Panc1 (cell line): ENCODE results near the gene TRAPPC5. TPM values are rescaled to one million over a fixed set of nuclear protein-coding genes. Genes with fewer than 3 reads are reported as not detected.

Experiments used
- ATAC-seq: fragments of 200-7000 bp; cut with Tn5 transposase; 2 replicates; pipeline ENCODE4 v1.9.1; 2020; ENCODE audit warnings: mild to moderate bottlenecking, moderate library complexity
- BruUV-seq: library from RNA; stranded (reverse); fragments of 400-500 nt; replicated peaks from 2 replicates; lab custom pipeline; 2021; lab: Mats Ljungman, UMichigan
- CTCF ChIA-PET: fragments of 300-600 bp; sonication (Branson Sonifier 250); formaldehyde crosslinking; loops from one replicate; lab custom pipeline; 2022; ENCODE audit warnings: antibody characterized with exemption; lab: Charles Lee
- POLR2A ChIA-PET: fragments of 300-600 bp; sonication (Branson Sonifier 250); formaldehyde crosslinking; loops from one replicate; lab custom pipeline; 2022; ENCODE audit warnings: antibody characterized with exemption; lab: Charles Lee
- DNase-seq: peaks from one replicate; pipeline ENCODE4 v3.0.0-alpha.2; 2010; ENCODE audit warnings: low read depth, low spot score
- H3K27ac ChIP-seq: 2 replicates; pipeline ENCODE4 v1.5.1; 2011; ENCODE audit warnings: mild to moderate bottlenecking, low read length, inconsistent platforms
- H3K27me3 ChIP-seq: fragments of 200-500 bp; sonication (Bioruptor generic); 2 replicates; pipeline ENCODE4 v1.6.0; 2014; ENCODE audit warnings: low read length, inconsistent platforms; ENCODE audit not compliant: control insufficient read depth, insufficient read depth
- H3K36me3 ChIP-seq: fragments of 200-500 bp; sonication (Bioruptor generic); 2 replicates; pipeline ENCODE4 v1.5.1; 2014; ENCODE audit warnings: inconsistent platforms, mild to moderate bottlenecking, low read length, moderate library complexity; ENCODE audit not compliant: control insufficient read depth, insufficient read depth
- H3K4me1 ChIP-seq: 2 replicates; pipeline ENCODE4 v1.5.1; 2011; ENCODE audit warnings: inconsistent platforms, mild to moderate bottlenecking, low read length, moderate library complexity; ENCODE audit not compliant: control insufficient read depth, insufficient read depth
- H3K4me3 ChIP-seq, 2 experiments: 2 replicates each; pipeline ENCODE4 v1.5.1; 2011 to 2012; ENCODE audit warnings: low read depth in 2 of 2, low read length in 2 of 2, mild to moderate bottlenecking in 2 of 2, inconsistent platforms in 1 of 2, moderate library complexity in 1 of 2
- H3K9me3 ChIP-seq: fragments of 200-500 bp; sonication (Bioruptor generic); 2 replicates; pipeline ENCODE4 v1.5.1; 2014; ENCODE audit warnings: low read depth, mild to moderate bottlenecking, inconsistent platforms, low read length, moderate library complexity; ENCODE audit not compliant: control insufficient read depth, insufficient read depth
- POLR2AphosphoS5 ChIP-seq: IDR thresholded peaks from 2 replicates; pipeline ENCODE4 v1.6.1; 2012; ENCODE audit warnings: mild to moderate bottlenecking, low read depth, low read length, moderate library complexity
- REST ChIP-seq, 2 experiments: IDR thresholded peaks; 2 replicates each; pipeline ENCODE4 v1.6.1; 2011 to 2012; ENCODE audit warnings: low read depth in 2 of 2, control low read depth in 1 of 2, low read length in 1 of 2, mild to moderate bottlenecking in 1 of 2, moderate library complexity in 1 of 2; ENCODE audit not compliant: insufficient read depth in 1 of 2
- SIN3A ChIP-seq: IDR thresholded peaks from 2 replicates; pipeline ENCODE4 v1.6.1; 2012; ENCODE audit warnings: low read depth, mild to moderate bottlenecking, low read length, moderate library complexity, borderline replicate concordance; ENCODE audit not compliant: insufficient read depth
- TCF7L2 ChIP-seq: IDR thresholded peaks from 2 replicates; pipeline ENCODE4 v1.6.1; 2011; ENCODE audit warnings: mild to moderate bottlenecking, low read depth, low read length, inconsistent platforms
- in situ Hi-C: cut with HindIII; loops from 2 replicates; pipeline ENCODE4 v1.10.0; 2016; ENCODE audit warnings: low sequenced_read_pairs, low pct_unique_long_range_greater_than_20kb
- intact Hi-C: fragments of 100-400 bp; cut with micrococcal nuclease; formaldehyde crosslinking; loops from one replicate; pipeline ENCODE4 v1.10.0; 2022; ENCODE audit not compliant: unreplicated experiment
- total RNA-seq: library from RNA; stranded (reverse); gene quantifications from one replicate; pipeline ENCODE4 v1.2.1, GENCODE V29; 2021; ENCODE audit not compliant: unreplicated experiment
- TF ChIP-seq, protein P1 (sequence below): fragments of 450-650 bp; IDR thresholded peaks from 2 replicates; pipeline ENCODE4 v1.5.1; 2017; ENCODE audit warnings: mild to moderate bottlenecking

TRAPPC5 gene
- total RNA-seq, 1 experiment from 2014 or later: 101 TPM

GRCh38 chr19:7662657-7663056, 18.0 kb upstream of the TRAPPC5 start:
- no peaks in the 10 kb centered on the region for H3K4me1 ChIP-seq
- in situ Hi-C loops: no loop called here
- TF ChIP-seq POLR2AphosphoS5 (no peak), SIN3A (no peak), TCF7L2 (no peak), REST (IDR thresholded peaks at IDR 0.05; ENCODE audit: insufficient read depth in 1 of 2, low read depth in 2 of 2, low read length in 1 of 2) (no peak)
- TF ChIP-seq, protein P1, sequence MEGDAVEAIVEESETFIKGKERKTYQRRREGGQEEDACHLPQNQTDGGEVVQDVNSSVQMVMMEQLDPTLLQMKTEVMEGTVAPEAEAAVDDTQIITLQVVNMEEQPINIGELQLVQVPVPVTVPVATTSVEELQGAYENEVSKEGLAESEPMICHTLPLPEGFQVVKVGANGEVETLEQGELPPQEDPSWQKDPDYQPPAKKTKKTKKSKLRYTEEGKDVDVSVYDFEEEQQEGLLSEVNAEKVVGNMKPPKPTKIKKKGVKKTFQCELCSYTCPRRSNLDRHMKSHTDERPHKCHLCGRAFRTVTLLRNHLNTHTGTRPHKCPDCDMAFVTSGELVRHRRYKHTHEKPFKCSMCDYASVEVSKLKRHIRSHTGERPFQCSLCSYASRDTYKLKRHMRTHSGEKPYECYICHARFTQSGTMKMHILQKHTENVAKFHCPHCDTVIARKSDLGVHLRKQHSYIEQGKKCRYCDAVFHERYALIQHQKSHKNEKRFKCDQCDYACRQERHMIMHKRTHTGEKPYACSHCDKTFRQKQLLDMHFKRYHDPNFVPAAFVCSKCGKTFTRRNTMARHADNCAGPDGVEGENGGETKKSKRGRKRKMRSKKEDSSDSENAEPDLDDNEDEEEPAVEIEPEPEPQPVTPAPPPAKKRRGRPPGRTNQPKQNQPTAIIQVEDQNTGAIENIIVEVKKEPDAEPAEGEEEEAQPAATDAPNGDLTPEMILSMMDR: no peak
- H3K27ac ChIP-seq: no peak overlapping the region
- intact Hi-C loops: no loop called here
- CTCF ChIA-PET: no interaction called here
- H3K9me3 ChIP-seq: no peaks in the 10 kb centered on the region
- H3K27me3 ChIP-seq: no peaks in the 10 kb centered on the region
- ATAC-seq (no peak), DNase-seq (no peak)
- H3K36me3 ChIP-seq: no peaks in the 10 kb centered on the region
- no peak overlapping the region for H3K4me3 ChIP-seq
- BruUV-seq: no TSS peak
- POLR2A ChIA-PET: no interaction called here

DNA sequence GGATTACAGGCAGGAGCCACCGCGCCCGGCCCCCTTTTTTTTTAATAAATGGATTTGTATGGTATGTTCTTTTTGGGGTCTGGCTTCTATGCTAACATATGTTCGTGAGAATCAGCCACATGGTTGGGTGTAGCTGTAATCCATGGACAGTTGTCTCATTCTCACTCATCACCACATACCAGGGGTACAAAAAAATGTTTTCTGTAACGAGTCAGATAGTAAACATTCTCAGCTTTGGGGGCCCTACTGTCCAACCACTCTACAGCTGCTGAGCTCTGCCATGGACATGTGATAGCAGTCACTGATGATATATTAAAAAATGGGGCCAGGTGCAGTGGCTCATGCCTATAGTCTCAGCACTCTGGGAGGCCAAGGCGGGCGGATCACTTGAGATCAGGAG, 16.9 kb upstream of the TRAPPC5 start:
- no peak for TF ChIP-seq TCF7L2
- no peak for TF ChIP-seq POLR2AphosphoS5
- TF ChIP-seq, protein P1: no peak
- no peak for TF ChIP-seq SIN3A
- TF ChIP-seq REST (IDR thresholded peaks at IDR 0.05; ENCODE audit: insufficient read depth in 1 of 2, low read depth in 2 of 2, low read length in 1 of 2): no peak
- in situ Hi-C loops: no loop called here
- intact Hi-C loops: no loop called here
- Histone ChIP-seq H3K9me3 (no peaks in the 10 kb centered on the region), H3K4me1 (no peaks in the 10 kb centered on the region), H3K4me3 (no peak overlapping the region), H3K36me3 (no peaks in the 10 kb centered on the region), H3K27me3 (no peaks in the 10 kb centered on the region), H3K27ac (no peak overlapping the region)
- BruUV-seq: no TSS peak
- ChIA-PET POLR2A (no interaction called here), CTCF (no interaction called here)
- no peak for DNase-seq
- ATAC-seq: no peak
